Amygdala (tissue), 56 donors: ENCODE results near the gene RPS6KA2.

Experiments used
- DNase-seq, 56 donors: peaks; one replicate each; lab custom pipeline; 2025; lab: John Stamatoyannopoulos, UW

Gene RPS6KA2

GRCh38 chr6:166460473-166461437 is 166.3 kb downstream of the RPS6KA2 start:
- no peak for DNase-seq

- DNase-seq = no peak
These were observed 167.1 kb downstream of the RPS6KA2 start for GRCh38 chr6:166459906-166460305.

- no peak for DNase-seq
These were observed 167.8 kb downstream of the RPS6KA2 start for GRCh38 chr6:166459272-166459671.

- peak in 1 of 56 donors; percentile 35 for DNase-seq
These were observed 170.5 kb downstream of the RPS6KA2 start for GRCh38 chr6:166456395-166457156.

- DNase-seq = no peak
These were observed 172.1 kb downstream of the RPS6KA2 start for GRCh38 chr6:166454692-166455515.

GRCh38 chr6:166453651-166454050 is 173.4 kb downstream of the RPS6KA2 start:
- no peak for DNase-seq

GRCh38 chr6:166450167-166450873 is 176.7 kb downstream of the RPS6KA2 start:
- no peak for DNase-seq

- DNase-seq = no peak
These were observed 177.4 kb downstream of the RPS6KA2 start for GRCh38 chr6:166449641-166450040.

GRCh38 chr6:166449036-166449435 is 178.0 kb downstream of the RPS6KA2 start:
- no peak for DNase-seq

- DNase-seq = no peak
These were observed 178.6 kb downstream of the RPS6KA2 start for GRCh38 chr6:166448432-166448831.

- no peak for DNase-seq
These were observed 180.4 kb downstream of the RPS6KA2 start for GRCh38 chr6:166446567-166447065.

- DNase-seq = no peak
These were observed 180.9 kb downstream of the RPS6KA2 start for GRCh38 chr6:166446146-166446545.

- DNase-seq = no peak
These were observed 182.6 kb downstream of the RPS6KA2 start for GRCh38 chr6:166444446-166444845.

- DNase-seq = no peak
These were observed 183.9 kb downstream of the RPS6KA2 start for GRCh38 chr6:166443166-166443565.

- no peak for DNase-seq
These were observed 184.8 kb downstream of the RPS6KA2 start for GRCh38 chr6:166442131-166442685.

- peak in 1 of 56 donors; percentile 16 for DNase-seq
These were observed 185.5 kb downstream of the RPS6KA2 start for GRCh38 chr6:166441325-166442078.

GRCh38 chr6:166440729-166441128 is 186.3 kb downstream of the RPS6KA2 start:
- no peak for DNase-seq

- DNase-seq = no peak
These were observed 186.9 kb downstream of the RPS6KA2 start for GRCh38 chr6:166440106-166440505.
